Cardiac fibroblast (primary cell): Measurements from ENCODE around the gene ANKRD44.
"Not testable (repeated sequence)": the region's sequence is repeated elsewhere in the genome, so short reads cannot be mapped to it uniquely, and the experiment has no call there.

Experiments
- DNase-seq, 2 donors: peaks; one replicate each; pipeline versions ENCODE4 v3.0.0 to v3.0.0-alpha.2; 2010; ENCODE audit warnings: low read depth in 2 of 2
- H3K4me3 ChIP-seq, 2 donors: replicated peaks in 1 of 2; 1 replicate in 1 of 2; 2 replicates in 1 of 2; pipeline ENCODE4 v1.5.1; 2011; ENCODE audit warnings: low read depth in 2 of 2, low read length in 2 of 2, mild to moderate bottlenecking in 2 of 2, moderate library complexity in 1 of 2
- CTCF ChIP-seq: IDR thresholded peaks from one replicate; pipeline ENCODE4 v1.5.1; 2011; ENCODE audit warnings: low read depth, mild to moderate bottlenecking, low read length, inconsistent platforms

The ANKRD44 gene

GRCh38 chr2:197353393-197354168 is 43.0 kb upstream of the ANKRD44 start:
- H3K4me3 ChIP-seq: no peak overlapping the region
- TF ChIP-seq CTCF: no peak
- DNase-seq: no peak

GRCh38 chr2:197349699-197350098 is 39.1 kb upstream of the ANKRD44 start:
- H3K4me3 ChIP-seq: no peak overlapping the region
- no peak for TF ChIP-seq CTCF
- DNase-seq: no peak

- no peak for TF ChIP-seq CTCF
- DNase-seq: no peak
- no peak overlapping the region for H3K4me3 ChIP-seq
Measured at GRCh38 chr2:197348721-197349360, 38.3 kb upstream of the ANKRD44 start.

GRCh38 chr2:197345846-197346370 is 35.3 kb upstream of the ANKRD44 start:
- no peak for TF ChIP-seq CTCF

DNA sequence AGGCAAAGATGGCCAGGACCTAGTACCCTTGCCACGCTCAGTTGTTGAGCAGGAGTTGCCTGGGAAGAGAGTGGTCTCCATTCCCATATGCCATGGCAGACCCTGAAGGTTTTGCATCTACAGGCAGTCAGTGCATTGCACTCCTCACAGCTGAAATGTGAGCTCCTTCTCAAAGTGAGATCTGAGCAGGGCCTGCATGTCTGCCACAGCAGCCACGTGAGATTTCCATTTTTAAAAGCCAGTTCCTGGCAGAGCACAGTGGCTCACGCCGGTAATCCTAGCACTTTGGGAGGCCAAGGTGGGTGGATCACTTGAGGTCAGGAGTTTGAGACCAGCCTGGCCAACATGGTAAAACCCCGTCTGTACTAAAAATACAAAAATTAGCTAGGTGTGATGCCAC is 33.4 kb upstream of the ANKRD44 start:
- DNase-seq, H3K4me3 ChIP-seq: not testable (repeated sequence)

More at GRCh38 chr2:197345846-197346370, 35.3 kb upstream of the ANKRD44 start:
- DNase-seq: peak in 1 of 2 donors; percentile 9
- no peak overlapping the region for H3K4me3 ChIP-seq

GRCh38 chr2:197340591-197340990 is 30.0 kb upstream of the ANKRD44 start:
- H3K4me3 ChIP-seq: no peak overlapping the region
- no peak for DNase-seq
- no peak for TF ChIP-seq CTCF

DNA sequence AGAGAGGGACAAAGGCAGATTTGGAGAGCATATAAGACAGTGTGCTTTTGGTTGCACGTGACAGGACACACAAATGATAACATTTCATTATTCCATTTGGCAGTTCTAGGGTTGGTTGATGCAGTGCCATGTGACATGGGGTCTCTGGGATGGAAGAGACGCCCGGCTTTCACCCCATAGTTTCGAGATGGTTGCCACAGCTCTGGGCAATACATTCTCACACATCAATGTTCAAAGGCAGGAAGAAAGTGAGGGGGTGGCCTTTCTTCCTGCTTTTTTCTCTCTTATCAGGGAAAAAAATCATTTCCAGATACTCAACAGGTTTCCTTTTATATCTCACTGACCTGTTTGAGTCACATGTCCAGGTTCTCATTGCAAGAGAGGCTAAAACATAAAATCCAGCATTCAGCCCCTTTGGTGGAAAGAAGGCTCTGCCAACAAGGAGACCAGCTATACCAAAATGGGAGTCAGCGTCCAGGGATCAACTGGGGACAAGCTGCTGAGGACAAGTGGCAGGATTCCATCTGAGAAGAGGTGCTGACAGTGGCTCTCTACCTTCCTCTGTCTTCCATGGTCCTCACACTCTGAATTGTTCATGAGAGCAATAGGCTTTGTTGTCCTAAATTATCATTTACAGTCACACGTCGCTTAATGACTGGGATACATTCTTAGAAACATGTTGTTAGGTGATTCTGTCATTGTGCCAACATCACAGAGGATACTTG is 29.1 kb upstream of the ANKRD44 start:
- TF ChIP-seq CTCF: no peak
- H3K4me3 ChIP-seq: no peak overlapping the region
- DNase-seq: no peak
